ENCODE results near the gene SVIL.

- no peak for TF ChIP-seq CTCF (IDR thresholded peaks at IDR 0.05)
- no peak for TF ChIP-seq POLR2A (IDR thresholded peaks at IDR 0.05)
- no peak for TF ChIP-seq POLR2AphosphoS5 (IDR thresholded peaks at IDR 0.05)
Measured at GRCh38 chr10:29613791-29614190, 21.0 kb downstream of the SVIL start.
